GM18907 (cell line): ENCODE data around the gene PRAMEF18.
"Not testable (repeated sequence)": the region's sequence is repeated elsewhere in the genome, so short reads cannot be mapped to it uniquely, and the experiment has no call there.

Experiments
- ATAC-seq: cut with Tn5 transposase; IDR thresholded peaks from one replicate; pipeline ENCODE4 v1.9.1; 2021; ENCODE audit warnings: mild to moderate bottlenecking, moderate library complexity; ENCODE audit not compliant: unreplicated experiment

PRAMEF18 gene

DNA sequence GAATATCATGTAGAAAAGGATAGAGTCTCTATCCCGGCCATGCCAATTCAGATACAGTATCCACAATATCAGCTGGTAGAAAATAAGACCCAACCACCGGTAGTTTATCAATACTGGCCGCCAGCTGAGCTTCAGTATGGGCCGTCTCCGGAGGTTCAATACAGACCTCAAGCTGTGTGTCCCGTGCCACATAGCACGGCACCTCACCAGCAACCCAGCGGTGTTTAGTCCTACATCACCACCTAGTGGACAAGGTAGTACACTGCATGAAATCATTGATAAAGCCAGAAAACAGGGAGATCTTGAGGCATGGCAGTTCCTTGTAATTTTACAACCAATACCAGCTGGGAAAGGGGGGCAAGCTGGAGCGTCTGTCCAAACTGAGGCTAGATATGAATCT lies 17.2 kb downstream of the PRAMEF18 start:
- ATAC-seq: not testable (repeated sequence)

DNA sequence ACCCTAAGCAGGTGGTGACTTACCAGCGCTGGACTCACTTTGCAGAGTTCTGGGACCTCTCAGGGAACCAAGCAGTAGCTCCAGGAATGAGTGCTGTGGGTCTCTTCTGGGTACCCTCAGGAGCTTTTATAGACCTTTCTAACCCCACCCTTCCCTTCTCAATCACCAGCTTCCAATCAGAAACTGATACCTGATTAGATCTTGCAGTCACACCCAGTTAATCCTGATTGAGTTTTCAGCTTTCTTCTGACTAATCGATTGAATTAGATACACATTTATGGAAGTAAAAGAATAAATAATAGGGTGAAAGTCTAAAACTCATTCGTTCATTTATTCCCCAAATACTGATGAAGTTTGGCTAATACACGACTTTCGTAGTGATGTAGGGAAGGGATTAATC lies 24.6 kb downstream of the PRAMEF18 start, which contains the start of gene PRAMEF13:
TSS of gene PRAMEF13 (minus strand) at position 101 of the 400 bp plus-strand sequence. CDS start 1,820 bp downstream, outside the sequence.
- ATAC-seq: not testable (repeated sequence)
